GM18519 (cell line): Measurements from ENCODE around the gene PHYH.
"Not testable (repeated sequence)": the region's sequence is repeated elsewhere in the genome, so short reads cannot be mapped to it uniquely, and the experiment has no call there.

Experiments
- ATAC-seq: cut with Tn5 transposase; IDR thresholded peaks from one replicate; pipeline ENCODE4 v1.9.1; 2021; ENCODE audit warnings: mild to moderate bottlenecking, moderate library complexity; ENCODE audit not compliant: unreplicated experiment, low FRiP score

Gene PHYH

GRCh38 chr10:13299437-13300287, at the start of gene PHYH:
Gene PHYH, minus strand, starts transcription at chr10:13300064. Its CDS starts 22 bp downstream, at chr10:13300042.
- ATAC-seq: peak; percentile 52

GRCh38 chr10:13348216-13349017, 48.6 kb upstream of the PHYH start, which contains the start of gene SEPHS1:
Gene SEPHS1, minus strand, starts transcription at chr10:13348293. Its CDS starts 3,343 bp downstream, at chr10:13344950.
- ATAC-seq: peak; percentile 43

- ATAC-seq: peak; percentile 40
Measured at GRCh38 chr10:13347500-13348156, 47.8 kb upstream of the PHYH start.

- no peak for ATAC-seq
Measured at GRCh38 chr10:13347043-13347499, 47.2 kb upstream of the PHYH start.

- ATAC-seq: no peak
Measured at GRCh38 chr10:13346283-13347042, 46.6 kb upstream of the PHYH start.

GRCh38 chr10:13340626-13341376, 40.9 kb upstream of the PHYH start:
- peak; percentile 75 for ATAC-seq

GRCh38 chr10:13340068-13340467, 40.2 kb upstream of the PHYH start:
- no peak for ATAC-seq

GRCh38 chr10:13338390-13339110, 38.7 kb upstream of the PHYH start:
- ATAC-seq: no peak

GRCh38 chr10:13337827-13338196, 37.9 kb upstream of the PHYH start:
- ATAC-seq: no peak

GRCh38 chr10:13337128-13337826, 37.4 kb upstream of the PHYH start:
- ATAC-seq: no peak

- ATAC-seq: no peak
Measured at GRCh38 chr10:13335881-13336280, 36.0 kb upstream of the PHYH start.

GRCh38 chr10:13334556-13334955, 34.7 kb upstream of the PHYH start:
- no peak for ATAC-seq

- ATAC-seq: no peak
Measured at GRCh38 chr10:13331646-13332045, 31.8 kb upstream of the PHYH start.

GRCh38 chr10:13330980-13331379, 31.1 kb upstream of the PHYH start:
- ATAC-seq: not testable (repeated sequence)

- no peak for ATAC-seq
Measured at GRCh38 chr10:13329565-13329964, 29.7 kb upstream of the PHYH start.

- ATAC-seq: no peak
Measured at GRCh38 chr10:13328613-13329012, 28.7 kb upstream of the PHYH start.

- no peak for ATAC-seq
Measured at GRCh38 chr10:13328126-13328525, 28.3 kb upstream of the PHYH start.

- no peak for ATAC-seq
Measured at GRCh38 chr10:13327534-13327933, 27.7 kb upstream of the PHYH start.
